Thyroid gland (tissue), 4 donors: ENCODE measurements around the gene ANKDD1B. TPM values are rescaled to one million over a fixed set of nuclear protein-coding genes. Genes with fewer than 3 reads are reported as not detected.
"Not testable (repeated sequence)": the region's sequence is repeated elsewhere in the genome, so short reads cannot be mapped to it uniquely, and the experiment has no call there.

Source experiments
- DNase-seq, 2 donors: peaks; one replicate each; pipeline ENCODE4 v3.0.0-alpha.2; 2019
- H3K27ac ChIP-seq, 3 donors: fragments of 200-600 bp; sonication (generic); 1 replicate in 2 of 3; 2 replicates in 1 of 3; pipeline ENCODE4 v1.5.1; 2016 to 2019; ENCODE audit warnings: mild to moderate bottlenecking in 1 of 3, moderate library complexity in 1 of 3
- H3K27me3 ChIP-seq: fragments of 200-600 bp; sonication (generic); one replicate; pipeline ENCODE4 v1.5.1; 2019
- H3K36me3 ChIP-seq, 2 donors: fragments of 200-600 bp; sonication (generic); one replicate each; pipeline ENCODE4 v1.5.1; 2016 to 2019
- H3K4me1 ChIP-seq, 2 donors: fragments of 200-600 bp; sonication (generic); one replicate each; pipeline ENCODE4 v1.5.1; 2017 to 2019
- H3K4me3 ChIP-seq, 3 donors: fragments of 200-600 bp; sonication (generic); replicated peaks in 1 of 3; 1 replicate in 2 of 3; 2 replicates in 1 of 3; pipeline ENCODE4 v1.5.1; 2016; ENCODE audit warnings: mild to moderate bottlenecking in 1 of 3
- H3K9me3 ChIP-seq: fragments of 200-600 bp; sonication (generic); one replicate; pipeline ENCODE4 v1.5.1; 2017
- POLR2A ChIP-seq, 2 donors: fragments of 450-650 bp; IDR thresholded peaks; one replicate each; pipeline ENCODE4 v1.6.1; 2017; ENCODE audit warnings: antibody characterized with exemption in 2 of 2, mild to moderate bottlenecking in 2 of 2, moderate library complexity in 1 of 2
- WGBS, 2 donors: methylation state at CpG; one replicate each; pipeline ENCODE4 v1.1.5; 2017; 5-methylcytosine and 5-hydroxymethylcytosine counted together
- intact Hi-C: fragments of 100-400 bp; cut with DNase I; formaldehyde crosslinking; loops from one replicate; pipeline ENCODE4 v1.15.1; 2023
- total RNA-seq, 4 donors: library from RNA; depleted of rRNA; stranded (reverse); fragments of >200 nt; gene quantifications; one replicate each; pipeline ENCODE4 v1.2.3, GENCODE V29; 2016
- TF ChIP-seq, protein P1 (sequence below), 6 experiments: fragments of 200-600 bp in 3 of 6; fragments of 450-650 bp in 3 of 6; sonication (generic) in 3 of 6; IDR thresholded peaks; one replicate each; pipeline ENCODE4 v1.5.1; 2016 to 2019; ENCODE audit warnings: antibody characterized with exemption in 6 of 6, mild to moderate bottlenecking in 2 of 6, inconsistent platforms in 1 of 6, moderate library complexity in 1 of 6

ANKDD1B gene
- total RNA-seq, 4 donors from 2014 or later, result 1.1 to 1.7 TPM; not detected in 2

DNA sequence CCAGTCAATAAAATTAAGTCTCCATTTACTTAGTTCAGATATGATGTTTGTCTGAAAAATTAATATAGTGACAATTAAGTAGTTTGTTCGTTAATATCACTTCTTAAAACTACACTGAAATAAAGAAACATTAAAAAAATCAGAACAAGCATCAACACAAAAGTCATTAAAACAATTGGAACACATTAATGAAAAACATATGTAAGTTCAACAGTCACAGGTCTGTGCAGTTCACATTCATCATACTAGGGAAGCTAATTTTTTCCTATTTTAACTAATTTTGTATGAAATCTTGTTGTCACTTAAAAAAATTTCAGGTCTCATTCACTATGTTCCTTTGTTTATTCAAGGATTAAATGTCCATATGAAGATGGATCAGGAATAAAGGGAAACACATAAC lies 83.5 kb downstream of the ANKDD1B start:
- no peaks in the 10 kb centered on the region for H3K9me3 ChIP-seq
- H3K27me3 ChIP-seq, result no peaks in the 10 kb centered on the region
- no peak for TF ChIP-seq POLR2A (IDR thresholded peaks at IDR 0.05)
- TF ChIP-seq, protein P1, sequence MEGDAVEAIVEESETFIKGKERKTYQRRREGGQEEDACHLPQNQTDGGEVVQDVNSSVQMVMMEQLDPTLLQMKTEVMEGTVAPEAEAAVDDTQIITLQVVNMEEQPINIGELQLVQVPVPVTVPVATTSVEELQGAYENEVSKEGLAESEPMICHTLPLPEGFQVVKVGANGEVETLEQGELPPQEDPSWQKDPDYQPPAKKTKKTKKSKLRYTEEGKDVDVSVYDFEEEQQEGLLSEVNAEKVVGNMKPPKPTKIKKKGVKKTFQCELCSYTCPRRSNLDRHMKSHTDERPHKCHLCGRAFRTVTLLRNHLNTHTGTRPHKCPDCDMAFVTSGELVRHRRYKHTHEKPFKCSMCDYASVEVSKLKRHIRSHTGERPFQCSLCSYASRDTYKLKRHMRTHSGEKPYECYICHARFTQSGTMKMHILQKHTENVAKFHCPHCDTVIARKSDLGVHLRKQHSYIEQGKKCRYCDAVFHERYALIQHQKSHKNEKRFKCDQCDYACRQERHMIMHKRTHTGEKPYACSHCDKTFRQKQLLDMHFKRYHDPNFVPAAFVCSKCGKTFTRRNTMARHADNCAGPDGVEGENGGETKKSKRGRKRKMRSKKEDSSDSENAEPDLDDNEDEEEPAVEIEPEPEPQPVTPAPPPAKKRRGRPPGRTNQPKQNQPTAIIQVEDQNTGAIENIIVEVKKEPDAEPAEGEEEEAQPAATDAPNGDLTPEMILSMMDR (IDR thresholded peaks at IDR 0.05), result no peak
- peaks cover 0 to 4% of the 10 kb centered on the region in 2 donors for H3K36me3 ChIP-seq
- no peak for DNase-seq
- intact Hi-C loops, result no loop called here
- H3K4me3 ChIP-seq, result no peak overlapping the region
- no peak overlapping the region for H3K27ac ChIP-seq
- no peaks in the 10 kb centered on the region for H3K4me1 ChIP-seq
- 95 to 97% methylated on average over 1 of the region's 1 CpG for WGBS, 2 donors

DNA sequence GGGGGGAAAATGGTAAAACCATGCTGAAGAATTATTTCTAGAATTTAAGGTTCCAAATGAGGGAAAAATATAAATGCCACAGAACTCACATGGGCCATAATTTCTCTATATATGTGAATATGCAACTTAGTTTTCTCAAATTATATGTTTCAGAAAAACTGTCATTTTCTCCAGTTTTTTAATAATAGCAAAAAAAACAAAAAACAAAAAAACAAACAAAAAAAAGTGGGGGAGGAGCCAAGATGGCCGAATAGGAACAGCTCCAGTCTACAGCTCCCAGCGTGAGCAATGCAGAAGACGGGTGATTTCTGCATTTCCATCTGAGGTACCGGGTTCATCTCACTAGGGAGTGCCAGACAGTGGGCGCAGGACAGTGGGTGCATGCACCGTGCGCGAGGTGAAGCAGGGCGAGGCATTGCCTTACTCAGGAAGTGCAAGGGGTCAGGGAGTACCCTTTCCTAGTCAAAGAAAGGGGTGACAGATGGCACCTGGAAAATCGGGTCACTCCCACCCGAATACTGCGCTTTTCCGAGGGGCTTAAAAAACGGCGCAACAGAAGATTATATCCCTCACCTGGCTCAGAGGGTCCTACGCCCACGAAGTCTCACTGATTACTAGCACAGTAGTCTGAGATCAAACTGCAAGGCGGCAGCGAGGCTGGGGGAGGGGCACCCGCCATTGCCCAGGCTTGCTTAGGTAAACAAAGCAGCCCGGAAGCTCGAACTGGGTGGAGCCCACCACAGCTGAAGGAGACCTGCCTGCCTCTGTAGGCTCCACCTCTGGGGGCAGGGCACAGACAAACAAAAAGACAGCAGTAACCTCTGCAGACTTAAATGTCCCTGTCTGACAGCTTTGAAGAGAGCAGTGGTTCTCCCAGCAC lies 84.5 kb downstream of the ANKDD1B start:
- WGBS, 2 donors, result 88 to 92% methylated on average over 21 to 22 of the region's 22 CpGs
- H3K9me3 ChIP-seq, H3K27me3 ChIP-seq, intact Hi-C loops, DNase-seq, H3K27ac ChIP-seq, H3K4me3 ChIP-seq, H3K4me1 ChIP-seq, H3K36me3 ChIP-seq: not testable (repeated sequence)

DNA sequence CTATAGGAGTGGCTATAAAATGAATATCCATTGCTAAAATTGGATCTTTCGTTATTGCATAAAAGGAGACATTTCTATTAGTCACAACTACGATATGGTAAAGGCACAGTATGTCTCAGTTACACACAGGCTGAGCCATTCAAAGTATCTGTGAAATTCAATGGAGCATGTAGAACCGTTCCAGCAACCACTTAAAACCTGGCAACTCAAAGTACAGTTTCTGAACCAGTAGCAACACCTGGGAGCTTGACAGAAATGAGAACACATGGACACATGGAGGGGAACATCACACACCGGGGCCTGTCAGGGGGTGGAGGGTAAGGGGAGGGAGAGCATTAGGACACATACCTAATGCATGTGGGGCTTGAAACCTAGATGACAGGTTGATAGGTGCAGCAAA lies 90.6 kb downstream of the ANKDD1B start:
- no peak overlapping the region for H3K4me3 ChIP-seq
- WGBS, 2 donors, result 37 to 54% methylated on average over 4 of the region's 4 CpGs
- TF ChIP-seq POLR2A (IDR thresholded peaks at IDR 0.05), result no peak
- TF ChIP-seq, protein P1 (IDR thresholded peaks at IDR 0.05), result no peak

DNA sequence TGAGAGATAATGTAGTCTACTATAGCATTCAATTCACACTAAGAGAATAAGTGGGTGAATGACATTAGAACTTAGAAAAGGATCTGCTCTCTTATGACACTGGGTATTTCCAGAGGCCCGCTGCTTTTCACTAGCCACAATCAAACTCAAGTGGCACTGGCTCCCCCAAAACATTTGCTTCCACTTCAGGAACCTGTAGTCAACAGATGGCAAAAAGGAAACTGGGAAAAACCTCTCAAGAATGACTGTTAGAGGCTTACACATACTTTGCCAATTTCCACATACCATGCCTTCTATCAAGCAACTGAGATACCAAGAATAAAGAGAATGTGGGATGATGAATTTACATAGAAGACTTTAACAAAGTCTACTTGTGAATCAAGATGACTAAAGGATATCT lies 94.8 kb downstream of the ANKDD1B start:
- intact Hi-C loops, result no loop called here
- H3K9me3 ChIP-seq, result no peaks in the 10 kb centered on the region
- 82 to 97% methylated on average over 1 of the region's 1 CpG for WGBS, 2 donors
- no peaks in the 10 kb centered on the region for H3K4me1 ChIP-seq
- H3K27me3 ChIP-seq, result no peaks in the 10 kb centered on the region
- no peak for DNase-seq
- TF ChIP-seq, protein P1 (IDR thresholded peaks at IDR 0.05), result no peak
- TF ChIP-seq POLR2A (IDR thresholded peaks at IDR 0.05), result no peak
- no peak overlapping the region for H3K27ac ChIP-seq
- peaks cover 0 to 12% of the 10 kb centered on the region in 2 donors for H3K36me3 ChIP-seq
- no peak overlapping the region for H3K4me3 ChIP-seq

More for the DNA sequence above, 90.6 kb downstream of the ANKDD1B start:
- H3K4me1 ChIP-seq, result no peaks in the 10 kb centered on the region
- peaks cover 0 to 12% of the 10 kb centered on the region in 2 donors for H3K36me3 ChIP-seq
- intact Hi-C loops, result no loop called here
- H3K9me3 ChIP-seq, result no peaks in the 10 kb centered on the region
- no peak overlapping the region for H3K27ac ChIP-seq
- H3K27me3 ChIP-seq, result no peaks in the 10 kb centered on the region
- peak; percentile 51 to 61 for DNase-seq

DNA sequence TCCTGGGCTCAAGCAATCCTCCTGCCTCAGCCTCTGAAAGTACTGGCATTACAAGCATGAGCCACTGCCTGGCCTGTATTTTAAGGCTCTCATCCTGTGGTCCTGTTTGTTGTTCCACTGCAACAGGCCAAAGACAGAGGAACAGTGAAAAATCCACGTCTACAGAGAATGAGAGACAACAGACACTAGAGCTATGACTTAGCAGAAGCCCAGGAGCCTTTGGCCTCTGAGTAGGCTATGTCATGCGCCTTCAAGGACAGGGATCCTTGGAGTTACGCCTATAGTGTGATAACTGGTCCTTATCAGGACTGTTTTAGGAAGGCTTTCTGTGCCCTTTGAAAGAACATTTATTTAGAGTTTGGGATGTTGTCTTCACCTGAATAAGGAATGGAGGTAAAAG lies 95.5 kb downstream of the ANKDD1B start:
- DNase-seq, result no peak
- no peak overlapping the region for H3K27ac ChIP-seq
- no peaks in the 10 kb centered on the region for H3K4me1 ChIP-seq
- no peak overlapping the region for H3K4me3 ChIP-seq
- 84 to 96% methylated on average over 3 of the region's 3 CpGs for WGBS, 2 donors
- intact Hi-C loops, result no loop called here
- TF ChIP-seq POLR2A (IDR thresholded peaks at IDR 0.05), result no peak
- TF ChIP-seq, protein P1 (IDR thresholded peaks at IDR 0.05), result no peak
- H3K9me3 ChIP-seq, result no peaks in the 10 kb centered on the region
- peaks cover 0 to 12% of the 10 kb centered on the region in 2 donors for H3K36me3 ChIP-seq
- H3K27me3 ChIP-seq, result no peaks in the 10 kb centered on the region
